SIG-M5 treated with dmso at 0.1 percent for 504 hours (cell line): Measurements from ENCODE around the gene TSHZ3.
A peak's percentile ranks its signal among the peaks of the same experiment; 100 is the strongest.

ENCODE experiments used
- DNase-seq: peaks from one replicate; lab custom pipeline; 2025; ENCODE audit not compliant: unreplicated experiment; lab: John Stamatoyannopoulos, UW

TSHZ3 gene

DNA sequence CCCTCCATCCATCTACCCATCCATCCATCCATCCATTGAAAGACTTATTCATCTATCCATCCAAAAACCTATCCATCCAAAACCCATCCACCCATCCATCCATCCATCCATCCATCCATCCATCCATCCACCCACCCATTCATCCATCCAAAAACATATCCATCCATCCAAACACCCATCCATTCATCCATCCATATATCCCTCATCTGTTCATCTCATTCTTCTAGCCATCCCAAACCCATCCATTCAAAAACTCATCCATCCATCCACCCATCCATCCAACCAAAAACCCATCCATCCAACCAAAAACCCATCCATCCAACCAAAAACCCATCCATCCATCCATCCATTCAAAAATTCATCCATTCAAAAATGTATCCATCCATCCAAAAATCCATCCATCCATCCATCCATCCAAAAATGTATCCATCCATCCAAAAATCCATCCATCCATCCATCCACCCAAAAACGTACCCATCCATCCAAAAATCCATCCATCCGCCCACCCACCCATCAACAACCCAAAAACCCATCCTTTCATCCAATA, 56.5 kb downstream of the TSHZ3 start:
- DNase-seq = no peak

DNA sequence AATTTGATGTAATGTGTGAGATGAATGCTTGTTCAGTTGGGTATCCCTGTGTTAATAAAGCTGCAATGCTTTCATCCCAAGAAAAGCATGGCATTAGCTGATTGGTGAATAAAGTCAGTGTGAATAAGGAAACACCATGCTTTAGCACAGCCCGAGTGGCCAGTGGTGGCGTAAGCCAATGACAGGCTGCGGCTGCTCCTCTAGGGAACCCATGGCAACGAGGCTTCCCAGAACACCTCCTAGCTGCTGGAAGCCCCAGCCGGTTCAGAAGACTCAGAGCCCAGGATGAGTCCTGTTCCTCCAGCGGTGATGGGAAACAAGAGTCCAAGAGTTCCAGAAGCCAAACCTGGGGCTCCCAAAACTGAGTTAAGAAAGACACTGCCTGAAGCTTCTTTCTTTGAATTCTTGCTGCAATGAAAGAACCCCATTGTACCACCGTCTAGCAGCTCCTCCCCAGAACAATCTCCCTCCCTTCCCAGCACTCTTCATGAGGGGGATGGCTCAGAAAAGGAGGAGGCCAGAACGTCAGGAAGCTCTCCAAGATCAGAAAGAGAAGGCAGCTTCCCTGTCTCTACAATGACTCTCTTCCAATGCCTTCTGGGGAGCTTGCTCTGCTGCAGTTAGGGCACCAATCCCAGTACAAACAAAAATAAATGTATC, 58.2 kb downstream of the TSHZ3 start:
- DNase-seq = no peak

DNA sequence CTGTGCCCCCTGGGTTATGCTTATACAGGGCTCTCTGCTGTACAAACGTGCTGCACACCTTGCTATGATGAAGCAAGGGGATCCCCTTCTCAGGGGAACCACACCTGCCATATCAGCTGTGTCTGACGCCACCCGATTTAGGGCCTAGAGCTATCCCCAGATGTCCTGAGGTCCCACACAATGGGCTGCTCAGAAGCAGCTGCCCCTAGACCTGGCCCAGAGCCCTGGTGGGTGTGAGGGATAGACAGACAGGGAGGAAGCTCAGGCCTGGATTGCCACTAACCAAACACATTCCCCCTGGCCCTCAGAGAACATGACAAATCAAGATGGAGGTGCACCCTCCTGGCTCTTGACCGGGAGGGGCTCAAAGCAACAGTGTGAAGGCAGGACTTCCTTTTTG, 59.3 kb downstream of the TSHZ3 start:
- no peak for DNase-seq

DNA sequence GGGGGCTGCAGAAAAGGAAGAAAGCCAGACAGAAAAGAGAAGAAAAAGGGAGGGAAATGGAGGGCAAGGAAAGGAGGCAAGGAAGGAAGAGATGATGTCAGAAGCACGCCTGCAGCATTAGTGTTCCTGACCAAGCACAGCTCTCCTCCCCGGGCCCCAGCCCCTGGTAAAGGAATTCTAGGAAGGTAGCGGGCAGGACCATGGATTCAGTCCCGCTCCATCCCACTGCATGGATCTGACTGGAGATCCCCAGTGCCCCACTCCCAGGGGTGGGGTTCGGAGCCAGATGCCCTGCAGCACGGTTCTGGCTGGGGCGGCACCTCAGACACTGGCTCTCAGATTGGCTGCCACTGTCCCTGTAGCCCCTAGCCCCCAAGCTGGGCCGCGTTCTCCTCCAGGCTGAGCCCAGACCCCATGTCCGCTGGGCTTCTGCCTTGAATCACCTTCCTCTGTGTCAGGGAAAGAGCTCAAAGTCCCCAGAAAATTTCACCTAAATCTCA, 59.8 kb downstream of the TSHZ3 start:
- no peak for DNase-seq

DNA sequence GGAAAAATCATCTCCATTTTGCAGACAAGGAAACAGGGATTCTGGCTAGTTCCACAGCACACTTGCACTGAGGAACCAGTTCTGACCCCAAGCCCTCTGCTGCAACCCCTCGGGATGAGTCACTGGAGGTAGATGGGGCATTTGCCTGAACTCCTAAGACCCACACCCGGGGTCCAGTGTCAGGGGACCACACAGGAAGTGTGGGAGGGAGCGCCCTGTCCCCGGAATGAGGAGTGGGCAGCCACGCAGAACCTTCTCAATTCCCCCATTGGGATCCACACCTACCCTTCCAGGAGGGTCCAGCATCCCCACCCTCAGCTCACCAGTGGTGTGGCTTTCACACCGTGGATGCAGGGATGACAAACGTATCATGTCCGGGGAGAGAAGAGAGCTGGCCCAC, 62.7 kb downstream of the TSHZ3 start:
- DNase-seq = no peak

DNA sequence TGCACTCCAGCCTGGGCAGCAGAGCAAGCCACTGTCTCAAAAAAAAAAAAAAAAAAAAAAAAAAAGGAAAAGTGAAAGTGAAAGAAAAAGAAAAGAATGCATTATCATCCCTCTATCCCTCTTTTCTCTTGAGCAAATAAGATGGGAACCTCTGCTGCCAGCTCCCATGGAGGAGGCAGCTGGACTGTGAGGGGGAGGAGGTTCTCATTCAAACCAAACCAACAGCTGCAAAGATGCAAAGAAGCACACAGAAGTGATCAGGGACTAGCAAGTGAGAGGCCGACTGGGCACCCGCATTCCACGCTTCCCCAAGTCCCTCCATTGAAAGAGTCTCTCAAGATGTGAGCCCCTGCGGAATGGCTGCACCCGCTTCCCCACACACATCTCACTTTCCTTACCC, 63.5 kb downstream of the TSHZ3 start:
- no peak for DNase-seq

DNA sequence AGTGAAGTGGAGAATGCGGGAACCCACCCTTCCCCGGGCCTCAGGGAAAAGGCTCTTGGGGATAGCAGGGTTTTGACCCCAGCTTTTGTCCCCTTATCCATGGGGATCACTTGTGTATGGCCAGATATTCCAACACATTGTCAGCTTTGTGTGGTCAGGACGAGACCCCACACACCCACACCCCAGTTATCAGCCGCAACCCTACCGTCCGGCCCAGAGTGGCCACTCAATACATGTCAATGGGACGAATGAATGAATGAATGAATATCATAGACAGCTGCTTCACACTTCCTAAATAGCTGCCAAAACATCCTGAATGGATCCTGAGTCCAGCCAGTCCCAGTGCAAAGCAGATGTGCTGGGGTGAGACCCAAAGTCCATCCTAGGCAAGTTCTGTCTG, 64.6 kb downstream of the TSHZ3 start:
- DNase-seq = no peak

DNA sequence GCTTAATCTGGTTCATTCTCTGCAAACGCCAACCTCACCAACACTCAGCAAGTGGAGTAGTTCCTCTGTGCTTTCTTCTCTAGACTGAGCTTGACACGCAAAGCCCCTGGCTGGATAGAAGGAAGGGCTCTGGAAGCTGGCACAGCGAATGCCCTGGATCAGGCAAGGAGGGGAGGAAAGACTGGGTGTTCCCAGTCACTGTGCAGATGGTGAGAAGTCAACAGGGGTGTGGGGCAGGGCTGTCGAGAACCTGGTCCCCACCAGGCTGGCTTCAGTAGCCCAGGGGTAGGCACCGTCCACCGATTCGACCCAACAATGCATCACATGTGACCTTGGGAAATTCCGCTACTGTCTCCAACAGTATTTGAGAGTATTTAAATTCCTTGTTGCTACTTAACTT, 65.5 kb downstream of the TSHZ3 start:
- no peak for DNase-seq

DNA sequence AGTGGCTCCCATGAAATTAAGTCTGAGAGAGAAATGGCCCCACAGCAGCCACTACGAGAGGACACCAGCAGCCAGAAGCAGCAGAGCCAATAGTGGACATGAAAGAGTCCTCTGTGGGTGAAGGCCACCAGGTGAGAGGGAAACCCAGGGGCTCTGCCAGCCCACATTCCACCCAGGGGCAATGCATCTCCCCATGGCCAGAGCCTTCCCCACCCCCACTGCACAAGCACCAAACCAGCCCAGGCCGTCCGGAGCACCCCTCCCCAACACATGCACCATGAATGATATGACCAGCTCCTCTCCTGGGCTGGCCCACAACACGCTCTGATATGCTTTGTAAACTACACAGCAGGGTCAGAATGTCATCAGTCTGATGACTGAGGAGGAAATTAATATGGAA, 66.9 kb downstream of the TSHZ3 start:
- no peak for DNase-seq

DNA sequence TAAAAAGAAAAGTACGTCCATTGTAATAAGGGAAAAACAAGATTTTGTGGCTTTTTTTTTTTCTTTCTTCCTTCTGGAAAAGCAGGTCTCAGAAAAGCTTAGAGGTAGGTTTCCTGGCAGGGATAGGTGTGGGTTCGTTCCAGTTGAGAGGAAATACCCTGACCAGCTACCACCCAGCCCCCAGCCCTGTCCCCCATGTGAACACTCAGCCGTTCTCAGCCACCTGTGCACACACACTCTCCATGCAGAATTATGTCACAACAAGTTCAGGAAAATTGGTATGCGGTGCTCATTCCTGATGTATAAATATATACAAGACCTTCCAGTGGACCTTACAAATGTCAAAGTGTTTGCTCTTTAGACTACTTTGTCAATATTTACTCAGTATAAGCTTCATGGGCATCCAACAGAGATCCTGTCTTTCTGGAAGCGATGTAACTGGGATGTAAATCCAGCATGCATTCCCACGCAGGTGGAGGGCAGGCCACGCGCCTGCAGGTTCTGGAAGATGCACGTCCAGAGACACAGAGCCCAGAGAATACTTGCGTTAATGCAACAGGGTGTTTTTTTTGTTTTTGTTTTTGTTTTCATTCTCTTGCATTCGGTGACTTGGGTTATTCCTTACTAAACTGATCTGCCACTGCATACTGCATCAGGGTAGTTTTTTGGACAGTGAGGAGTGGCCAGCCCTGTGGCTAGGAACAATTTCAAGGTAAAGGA, 68.8 kb downstream of the TSHZ3 start:
- DNase-seq = peak; percentile 26

DNA sequence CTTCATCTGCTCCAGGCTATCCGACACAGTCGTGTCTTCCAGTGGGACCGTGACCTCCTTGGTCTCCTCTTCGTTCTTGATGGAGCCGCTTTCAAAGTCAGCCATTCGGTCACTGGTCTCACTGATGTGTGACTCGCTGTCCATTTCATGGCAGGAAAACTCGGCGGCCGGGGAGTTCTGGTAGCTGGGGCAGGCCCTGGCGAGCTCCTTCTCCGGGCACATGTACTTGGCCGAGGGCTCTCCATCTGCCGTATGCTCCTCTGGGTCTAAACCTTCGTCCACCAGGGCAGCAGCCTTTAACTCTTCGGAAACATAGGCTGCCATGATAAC, 69.8 kb downstream of the TSHZ3 start:
- no peak for DNase-seq

DNA sequence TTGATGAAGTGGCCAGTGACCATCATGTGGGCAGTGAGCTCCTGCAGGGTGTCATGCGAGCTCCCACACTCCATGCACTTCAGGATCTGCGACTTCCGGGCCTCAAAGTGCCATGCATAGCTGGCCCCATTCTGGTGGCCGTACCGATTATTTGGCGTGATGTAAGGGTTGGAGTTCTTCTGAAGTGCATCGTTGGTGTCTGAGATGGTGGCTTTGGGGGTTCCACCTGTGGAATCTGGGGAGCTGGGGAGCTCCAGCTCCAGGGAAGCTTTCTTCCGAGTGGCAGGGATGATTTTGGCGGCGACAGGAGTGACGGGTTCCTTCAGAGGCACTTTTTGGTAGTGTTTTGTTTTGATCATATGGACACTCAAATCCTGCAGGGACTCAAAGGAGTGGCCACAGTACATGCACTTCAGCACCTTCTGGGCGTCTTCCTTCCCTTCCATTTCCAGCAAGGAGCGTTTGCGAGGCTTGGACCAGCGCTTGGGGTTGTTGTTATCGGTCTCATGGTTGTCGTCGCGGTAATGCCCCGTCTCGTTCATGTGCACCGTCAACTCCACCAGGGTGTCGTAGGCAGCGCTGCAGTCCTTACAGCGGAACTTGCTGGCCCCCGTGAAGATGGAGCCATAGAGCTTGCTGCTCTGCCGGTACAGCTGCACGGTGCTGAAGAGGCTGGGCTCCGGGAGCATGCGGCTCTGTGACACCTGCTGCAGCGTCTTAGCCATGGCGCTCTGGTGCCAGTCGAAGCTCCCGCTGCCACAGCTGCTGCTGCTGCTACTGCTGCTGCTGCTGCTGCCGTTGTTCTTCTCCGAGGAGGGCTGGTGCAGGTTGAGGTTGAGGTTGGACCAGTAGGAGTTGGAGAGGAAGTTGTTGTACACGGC, 70.4 kb downstream of the TSHZ3 start:
- DNase-seq = no peak

DNA sequence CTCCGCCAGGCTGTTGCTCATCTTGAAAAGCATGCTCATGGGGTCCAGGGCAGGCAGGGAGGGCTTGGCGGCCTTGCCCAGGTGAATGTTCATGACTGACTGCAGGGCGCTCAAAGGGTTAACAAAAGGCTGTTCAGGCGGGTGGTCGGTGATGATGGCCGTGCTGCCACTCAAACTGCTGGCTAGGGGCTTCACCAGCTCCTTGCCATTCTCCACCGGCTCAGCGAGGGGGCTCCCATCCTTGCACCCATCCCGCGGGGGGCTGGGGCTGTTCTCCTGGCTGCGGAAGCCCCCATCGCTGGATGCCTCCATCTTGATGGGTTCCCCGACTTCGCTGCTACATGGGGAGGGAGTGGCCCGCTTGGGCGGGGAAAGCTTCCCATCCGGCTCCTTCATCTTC, 71.7 kb downstream of the TSHZ3 start:
- DNase-seq = no peak

DNA sequence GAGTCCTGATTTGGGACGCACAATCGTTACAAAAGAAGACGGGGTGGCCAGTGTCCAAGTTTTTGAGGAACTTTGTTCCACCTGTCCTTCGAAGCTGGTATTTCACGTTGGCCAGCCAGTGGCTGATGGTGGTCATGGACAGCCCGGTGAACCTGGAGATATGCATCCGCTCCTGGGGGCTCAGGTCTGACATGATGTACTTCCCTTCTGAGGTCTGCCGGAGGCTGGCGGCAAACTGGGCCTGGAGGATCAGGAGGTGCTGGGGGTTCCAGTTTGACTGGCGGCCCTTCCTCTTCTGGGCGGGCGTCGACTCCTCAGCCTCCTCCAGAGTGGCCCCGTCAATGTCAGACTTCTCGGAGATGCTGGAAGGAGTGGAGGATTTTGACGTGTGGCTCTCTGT, 72.4 kb downstream of the TSHZ3 start:
- DNase-seq = no peak

DNA sequence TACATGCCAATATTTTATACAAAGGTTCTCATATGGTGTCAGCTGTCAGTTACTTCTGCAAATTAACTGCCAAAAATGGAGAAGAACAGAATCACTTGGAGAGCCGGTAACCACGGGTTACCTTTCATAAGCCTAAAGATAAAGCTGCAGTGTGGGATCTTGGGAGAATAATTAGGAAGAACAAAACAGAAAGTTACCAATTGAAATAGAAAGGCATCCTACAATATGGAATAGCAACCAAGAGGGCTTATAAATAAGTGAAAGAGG, 74.2 kb downstream of the TSHZ3 start:
- peak; percentile 9 for DNase-seq

DNA sequence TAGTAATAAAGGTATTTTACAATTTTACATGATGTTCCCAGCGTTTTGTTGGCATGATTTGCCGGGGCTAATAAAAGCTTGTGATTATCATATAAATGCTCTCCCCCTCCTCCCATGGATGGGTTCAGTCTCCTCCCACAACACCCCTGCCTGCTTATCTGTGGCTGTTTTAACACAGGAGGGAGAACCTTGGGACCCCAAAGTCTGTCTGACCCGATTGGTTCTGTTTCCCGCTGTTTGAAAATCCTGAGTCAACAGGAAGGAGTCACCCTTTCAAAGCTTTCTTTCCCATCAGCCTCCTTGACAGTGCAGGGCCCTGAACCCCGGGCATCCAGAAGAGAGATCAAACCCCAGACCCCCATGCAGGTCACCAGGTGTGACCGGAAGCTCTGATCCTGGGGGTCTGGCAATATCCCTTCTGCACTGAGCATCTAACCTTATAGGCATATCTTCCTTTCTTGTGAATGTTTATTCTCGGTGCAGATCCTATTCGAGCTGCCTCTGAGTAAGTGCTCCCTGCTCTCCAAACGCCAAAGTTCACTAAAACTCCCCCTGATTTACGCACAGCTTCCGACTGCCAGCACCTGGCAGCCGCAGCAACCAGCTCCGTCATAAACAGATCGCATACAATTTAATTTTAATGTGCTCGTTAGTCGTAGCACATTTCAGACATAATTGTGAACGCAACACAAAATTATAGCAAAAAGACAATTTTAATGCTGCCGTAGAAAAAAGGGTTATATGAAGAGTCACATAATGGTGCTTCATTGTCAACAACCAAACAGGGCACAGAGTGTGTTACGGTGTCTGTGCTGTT, 74.8 kb downstream of the TSHZ3 start:
- no peak for DNase-seq

DNA sequence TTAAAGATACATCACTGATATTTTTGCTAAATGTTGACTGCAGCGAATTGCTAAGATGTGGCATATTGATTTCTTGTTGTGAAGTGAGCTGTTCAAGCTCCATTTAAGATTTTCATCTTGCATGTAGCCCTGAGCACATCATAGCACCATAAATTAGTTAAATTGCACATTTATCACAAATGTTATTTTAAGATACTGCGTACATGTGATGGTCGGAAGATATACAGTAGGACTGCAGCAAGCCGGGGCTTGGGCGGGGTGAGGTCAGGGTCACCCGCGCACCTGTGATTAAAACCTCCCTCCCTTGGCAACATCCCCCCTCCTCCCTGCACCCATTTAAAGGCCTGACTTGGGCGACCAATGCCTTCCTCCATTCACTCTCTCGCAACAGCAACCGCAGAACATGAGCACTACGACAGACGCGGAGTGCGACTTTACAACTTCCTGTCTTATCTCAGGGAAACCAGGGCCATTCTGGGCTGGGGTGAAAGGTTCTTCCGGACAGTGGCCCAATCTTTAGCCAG, 76.6 kb downstream of the TSHZ3 start:
- no peak for DNase-seq

DNA sequence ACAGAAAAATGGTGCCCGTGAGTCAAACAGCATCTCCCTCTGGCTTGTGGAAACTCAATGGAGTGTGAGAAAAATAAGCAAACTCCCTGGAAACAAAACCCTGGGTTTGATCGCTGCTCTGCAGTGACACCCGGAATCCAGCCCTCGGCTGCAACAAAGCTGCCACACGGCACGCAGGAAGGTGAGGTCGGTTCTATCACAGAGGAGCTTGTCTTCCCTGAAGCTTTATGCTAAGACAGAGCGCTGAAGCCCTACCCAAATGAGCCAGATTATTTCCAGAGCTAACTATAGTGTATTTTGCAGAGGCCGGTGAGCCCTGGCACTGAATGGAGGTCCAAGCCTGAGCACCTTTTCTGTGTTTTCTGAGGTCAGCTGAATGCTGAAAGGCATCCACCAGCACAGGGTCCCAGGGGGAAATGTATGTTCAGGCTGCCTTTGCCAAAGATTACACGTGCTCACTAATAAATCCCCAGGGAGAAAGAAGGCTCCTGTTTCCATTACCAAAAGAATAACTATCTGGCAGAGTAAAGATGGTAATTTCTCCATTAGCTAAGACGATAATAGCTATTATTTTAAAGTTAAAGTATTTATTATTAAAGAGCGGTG, 77.8 kb downstream of the TSHZ3 start:
- DNase-seq = no peak

DNA sequence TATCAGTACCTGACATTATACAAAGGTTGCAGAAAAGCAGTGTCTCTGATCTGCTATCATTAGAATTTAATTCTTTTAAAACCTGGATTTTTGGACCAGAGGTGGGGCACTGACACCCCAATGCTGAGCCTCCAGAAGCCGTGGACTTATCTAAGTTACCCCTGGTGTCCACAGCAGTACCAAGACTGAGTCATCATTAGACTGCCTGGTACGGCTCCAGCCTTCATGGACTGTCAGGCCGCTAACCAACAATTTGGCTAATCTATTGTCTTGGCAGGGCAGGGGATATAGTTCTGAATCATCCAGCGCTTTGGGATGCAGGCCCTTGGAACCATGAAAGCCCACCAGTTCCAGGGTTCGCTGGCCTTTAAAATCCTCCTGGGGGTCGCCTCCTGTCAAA, 78.3 kb downstream of the TSHZ3 start:
- no peak for DNase-seq

DNA sequence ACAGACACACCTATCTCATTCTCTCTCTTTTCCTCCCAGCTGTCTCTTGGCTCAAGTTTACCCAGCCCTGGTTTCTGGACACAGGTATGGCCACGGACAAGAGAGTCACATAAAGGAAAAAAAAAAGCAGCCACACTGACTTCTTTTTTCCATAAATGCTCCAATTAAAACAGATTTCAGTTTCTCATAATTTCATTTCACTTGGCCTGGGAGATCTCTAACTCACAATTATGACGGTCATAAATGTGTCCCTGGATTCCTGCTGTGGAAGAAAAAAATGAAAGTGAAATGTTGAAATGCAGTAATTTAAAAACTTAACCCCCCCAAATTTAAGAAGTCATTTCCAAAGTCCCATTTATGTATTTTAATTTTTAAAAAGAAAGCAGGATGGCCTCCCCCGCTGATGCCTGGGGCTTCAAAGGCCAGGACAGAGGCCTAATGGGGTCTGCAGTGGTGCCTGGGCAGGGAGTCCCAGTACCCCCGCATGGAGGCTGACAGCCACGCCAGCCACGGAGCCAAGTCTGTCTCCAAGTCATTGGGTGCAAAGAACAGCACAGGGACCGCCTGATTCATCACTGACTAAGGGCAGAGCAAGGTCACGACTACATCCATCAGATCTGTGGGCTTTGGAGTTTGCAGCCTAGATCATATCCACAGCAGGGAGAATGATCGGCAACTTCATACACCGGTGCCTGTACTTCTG, 79.7 kb downstream of the TSHZ3 start:
- no peak for DNase-seq
